Right lobe of liver (tissue), 6 donors: ENCODE results near the gene TNFRSF1A. TPM values are rescaled to one million over a fixed set of nuclear protein-coding genes. Genes with fewer than 3 reads are reported as not detected.

Source experiments
- ATAC-seq, 4 donors: fragments of 200-7000 bp; cut with Tn5 transposase; one replicate each; pipeline ENCODE4 v1.9.1; 2020; ENCODE audit warnings: mild to moderate bottlenecking in 4 of 4, moderate library complexity in 4 of 4
- DNase-seq, 3 donors: peaks; one replicate each; pipeline ENCODE4 v3.0.0-alpha.2; 2020
- H3K27ac ChIP-seq, 3 donors: fragments of 200-600 bp; one replicate each; pipeline ENCODE4 v1.8.0; 2022
- H3K27me3 ChIP-seq, 2 donors: fragments of 200-600 bp; one replicate each; pipeline ENCODE4 v1.8.0; 2022
- H3K36me3 ChIP-seq, 4 donors: fragments of 200-600 bp; sonication (generic) in 1 of 4; one replicate each; pipeline versions ENCODE4 v1.5.1 to v1.8.0; 2017 to 2022; ENCODE audit warnings: control low read depth in 1 of 4
- H3K4me1 ChIP-seq, 4 donors: fragments of 200-600 bp; sonication (generic) in 1 of 4; one replicate each; pipeline versions ENCODE4 v1.5.1 to v1.8.0; 2017 to 2022; ENCODE audit warnings: control low read depth in 1 of 4
- H3K4me3 ChIP-seq, 3 donors: fragments of 200-600 bp; one replicate each; pipeline ENCODE4 v1.8.0; 2022
- H3K9me3 ChIP-seq, 4 donors: fragments of 200-600 bp; sonication (generic) in 1 of 4; one replicate each; pipeline versions ENCODE4 v1.5.1 to v1.8.0; 2017 to 2022; ENCODE audit warnings: control low read depth in 1 of 4
- POLR2A ChIP-seq: fragments of 450-650 bp; IDR thresholded peaks from one replicate; pipeline ENCODE4 v1.6.1; 2017; ENCODE audit warnings: antibody characterized with exemption, mild to moderate bottlenecking
- WGBS: methylation state at CpG from one replicate; pipeline ENCODE4 v1.1.6; 2018; ENCODE audit warnings: low coverage, low lambda C conversion rate; ENCODE audit not compliant: insufficient coverage; ENCODE audit errors: missing lambda C conversion rate; 5-methylcytosine and 5-hydroxymethylcytosine counted together
- intact Hi-C, 2 donors: fragments of 100-400 bp; cut with DNase I; formaldehyde crosslinking; loops; one replicate each; pipeline versions ENCODE4 v1.11.2 to v1.14.1; 2022
- long read RNA-seq: library from polyadenylated mRNA; unstranded; transcript quantifications from one replicate; pipeline ENCODE4 v2.0.0, GENCODE V29; 2019
- total RNA-seq, 6 experiments: library from RNA; depleted of rRNA in 2 of 6; stranded (reverse); fragments of >200 nt in 2 of 6; fragmentation: NEBNext Ultra II Directional in 3 of 6; extraction: Animal tissue kit (Norgen Biotek cat#: 25700) in 3 of 6; gene quantifications; one replicate each; pipeline versions ENCODE4 v1.1.0 to v1.2.4, GENCODE V29; 2016 to 2023
- TF ChIP-seq, protein P1 (sequence below), 4 donors: fragments of 200-600 bp in 3 of 4; fragments of 450-650 bp in 1 of 4; IDR thresholded peaks; one replicate each; pipeline versions ENCODE4 v1.5.1 to v1.8.0; 2016 to 2022; ENCODE audit warnings: antibody characterized with exemption in 4 of 4, mild to moderate bottlenecking in 2 of 4
- donor health status: DM: no; HTN: yes; CAD: no.
- donor health status: DM: no; HTN: no; CAD: no.
- donor health status: DM: no; HTN: no; CAD: no.
- donor health status: DM: no; HTN: yes; CAD: no.
- donor health status: DM: no; HTN: yes; CAD: no.

Gene TNFRSF1A
- total RNA-seq: 100 to 1,000 TPM in 4 of 6 experiments, 10 to 100 TPM in 2; 70.6 to 199 (median 117) TPM
- long read RNA-seq, transcript TNFRSF1A-201 (10 exons, 2,223 nt): major isoform, 5 of 9 reads
- long read RNA-seq, partial matches to known transcripts: 1 of 9 reads
- long read RNA-seq, other reads (novel, unspliced or antisense): 1 of 9 reads

- H3K4me3 ChIP-seq: peak within 1 kb of the TSS; percentile 92 to 100 (median 99)
- H3K27me3 ChIP-seq: no peaks in the 10 kb centered on the region
- intact Hi-C loops: no loop called here
- peaks cover 0 to 43% (median 14%) of the 10 kb centered on the region in 4 donors for H3K4me1 ChIP-seq
- no peaks in the 10 kb centered on the region for H3K9me3 ChIP-seq
- H3K27ac ChIP-seq: peak within 1 kb of the TSS; percentile 99 to 100 (median 99)
- TF ChIP-seq POLR2A: peak; percentile 83
- TF ChIP-seq, protein P1, sequence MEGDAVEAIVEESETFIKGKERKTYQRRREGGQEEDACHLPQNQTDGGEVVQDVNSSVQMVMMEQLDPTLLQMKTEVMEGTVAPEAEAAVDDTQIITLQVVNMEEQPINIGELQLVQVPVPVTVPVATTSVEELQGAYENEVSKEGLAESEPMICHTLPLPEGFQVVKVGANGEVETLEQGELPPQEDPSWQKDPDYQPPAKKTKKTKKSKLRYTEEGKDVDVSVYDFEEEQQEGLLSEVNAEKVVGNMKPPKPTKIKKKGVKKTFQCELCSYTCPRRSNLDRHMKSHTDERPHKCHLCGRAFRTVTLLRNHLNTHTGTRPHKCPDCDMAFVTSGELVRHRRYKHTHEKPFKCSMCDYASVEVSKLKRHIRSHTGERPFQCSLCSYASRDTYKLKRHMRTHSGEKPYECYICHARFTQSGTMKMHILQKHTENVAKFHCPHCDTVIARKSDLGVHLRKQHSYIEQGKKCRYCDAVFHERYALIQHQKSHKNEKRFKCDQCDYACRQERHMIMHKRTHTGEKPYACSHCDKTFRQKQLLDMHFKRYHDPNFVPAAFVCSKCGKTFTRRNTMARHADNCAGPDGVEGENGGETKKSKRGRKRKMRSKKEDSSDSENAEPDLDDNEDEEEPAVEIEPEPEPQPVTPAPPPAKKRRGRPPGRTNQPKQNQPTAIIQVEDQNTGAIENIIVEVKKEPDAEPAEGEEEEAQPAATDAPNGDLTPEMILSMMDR (IDR thresholded peaks at IDR 0.05): no peak
- DNase-seq: peak; percentile 78 to 87 (median 87)
- WGBS: 0% methylated on average over 21 of the region's 21 CpGs
- peak; percentile 67 to 82 (median 78) for ATAC-seq
- H3K36me3 ChIP-seq: no peaks in the 10 kb centered on the region
These were observed at the start of gene TNFRSF1A for GRCh38 chr12:6341417-6342139. TSS of gene TNFRSF1A (minus strand) at chr12:6342076. CDS start at chr12:6341814, 262 bp downstream.

GRCh38 chr12:6391013-6391412 lies 49.1 kb upstream of the TNFRSF1A start:
- intact Hi-C loops: no loop called here
- peaks cover 0 to 19% (median 5%) of the 10 kb centered on the region in 4 donors for H3K4me1 ChIP-seq
- TF ChIP-seq, protein P1 (IDR thresholded peaks at IDR 0.05): no peak
- TF ChIP-seq POLR2A: no peak
- WGBS: 85% methylated on average over 3 of the region's 17 CpGs
- H3K27me3 ChIP-seq: no peaks in the 10 kb centered on the region
- peak in 2 of 4 donors; percentile 3 to 21 for ATAC-seq
- peaks cover 0 to 51% (median 24%) of the 10 kb centered on the region in 4 donors for H3K36me3 ChIP-seq
- no peak for DNase-seq
- H3K9me3 ChIP-seq: no peaks in the 10 kb centered on the region
- no peak overlapping the region for H3K27ac ChIP-seq
- H3K4me3 ChIP-seq: no peak overlapping the region

- H3K4me3 ChIP-seq: no peak overlapping the region
- H3K27ac ChIP-seq: no peak overlapping the region
- 79% methylated on average over 9 of the region's 15 CpGs for WGBS
- no peaks in the 10 kb centered on the region for H3K9me3 ChIP-seq
- intact Hi-C loops: no loop called here
- no peak for ATAC-seq
- no peaks in the 10 kb centered on the region for H3K27me3 ChIP-seq
- H3K36me3 ChIP-seq: peaks cover 0 to 53% (median 24%) of the 10 kb centered on the region in 4 donors
- peaks cover 0 to 25% (median 5%) of the 10 kb centered on the region in 4 donors for H3K4me1 ChIP-seq
- TF ChIP-seq POLR2A: no peak
- TF ChIP-seq, protein P1 (IDR thresholded peaks at IDR 0.05): no peak
- no peak for DNase-seq
These were observed 48.4 kb upstream of the TNFRSF1A start for GRCh38 chr12:6390084-6390799.

DNA sequence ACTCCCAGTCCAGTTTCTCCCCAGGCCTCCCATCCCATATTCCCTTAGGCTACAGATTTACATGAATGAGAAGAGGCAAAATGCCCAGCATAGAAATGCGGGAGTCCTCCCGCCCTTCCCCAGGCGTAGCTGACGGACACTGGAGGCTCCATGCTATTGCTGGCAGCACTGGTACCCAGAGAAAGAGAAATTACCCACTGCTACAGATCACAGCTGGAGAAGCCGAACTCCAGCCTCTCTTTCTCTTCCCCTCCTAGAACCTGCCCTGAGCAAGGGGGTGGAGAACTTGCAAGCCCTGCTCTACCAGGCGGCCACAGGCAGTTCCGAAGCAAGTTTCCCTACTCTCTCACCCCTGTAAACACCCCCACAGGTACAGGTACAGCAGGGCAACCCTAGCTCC lies 45.7 kb upstream of the TNFRSF1A start:
- no peak overlapping the region for H3K27ac ChIP-seq
- TF ChIP-seq POLR2A: no peak
- peaks cover 0 to 53% (median 23%) of the 10 kb centered on the region in 4 donors for H3K36me3 ChIP-seq
- no peak overlapping the region for H3K4me3 ChIP-seq
- H3K9me3 ChIP-seq: no peaks in the 10 kb centered on the region
- 93% methylated on average over 5 of the region's 7 CpGs for WGBS
- ATAC-seq: no peak
- DNase-seq: no peak
- peaks cover 0 to 32% (median 10%) of the 10 kb centered on the region in 4 donors for H3K4me1 ChIP-seq
- intact Hi-C loops: loop anchor here (10.0 kb wide), 1 partner anchor 53 kb away; no protein-coding TSS in a partner anchor
- H3K27me3 ChIP-seq: no peaks in the 10 kb centered on the region
